A673 (cell line): ENCODE measurements around the gene TAGAP. TPM values are rescaled to one million over a fixed set of nuclear protein-coding genes. Genes with fewer than 3 reads are reported as not detected.
"Not testable (repeated sequence)": the region's sequence is repeated elsewhere in the genome, so short reads cannot be mapped to it uniquely, and the experiment has no call there.

Source experiments
- BruUV-seq: library from RNA; stranded (reverse); fragments of 400-500 nt; replicated peaks from 2 replicates; lab custom pipeline; 2021; lab: Mats Ljungman, UMichigan
- CTCF ChIA-PET: fragments of 300-600 bp; sonication (Branson Sonifier 250); formaldehyde crosslinking; loops from one replicate; lab custom pipeline; 2022; ENCODE audit warnings: antibody characterized with exemption; lab: Charles Lee
- POLR2A ChIA-PET: fragments of 300-600 bp; sonication (Branson Sonifier 250); formaldehyde crosslinking; loops from one replicate; lab custom pipeline; 2022; ENCODE audit warnings: antibody characterized with exemption; ENCODE audit not compliant: low non-redundant PET; lab: Charles Lee
- DNase-seq: peaks from one replicate; pipeline ENCODE4 v3.0.0-alpha.2; 2015; ENCODE audit warnings: low spot score
- H3K27ac ChIP-seq: fragments of 200-600 bp; sonication (generic); 2 replicates; pipeline ENCODE4 v1.5.1; 2016; ENCODE audit warnings: mixed run types, low read depth, mild to moderate bottlenecking, mixed read lengths, antibody characterized with exemption, low read length; ENCODE audit not compliant: poor library complexity, severe bottlenecking
- H3K27me3 ChIP-seq: fragments of 200-600 bp; sonication (generic); replicated peaks from 2 replicates; pipeline ENCODE4 v1.6.1; 2017; ENCODE audit warnings: mixed run types, low read depth, mild to moderate bottlenecking, mixed read lengths, antibody characterized with exemption, low read length; ENCODE audit not compliant: insufficient read depth, poor library complexity
- H3K36me3 ChIP-seq: fragments of 200-600 bp; sonication (generic); 2 replicates; pipeline ENCODE4 v1.6.1; 2016; ENCODE audit warnings: mixed run types, mild to moderate bottlenecking, mixed read lengths, antibody characterized with exemption, low read length; ENCODE audit not compliant: insufficient read depth, poor library complexity, severe bottlenecking
- H3K4me1 ChIP-seq: fragments of 200-600 bp; sonication (generic); 2 replicates; pipeline ENCODE4 v1.6.1; 2017; ENCODE audit warnings: mixed run types, mild to moderate bottlenecking, mixed read lengths, antibody characterized with exemption, low read length; ENCODE audit not compliant: insufficient read depth, poor library complexity, severe bottlenecking
- H3K4me3 ChIP-seq: fragments of 200-600 bp; sonication (generic); 2 replicates; pipeline ENCODE4 v1.5.1; 2016; ENCODE audit warnings: low read depth, mixed run types, mild to moderate bottlenecking, mixed read lengths, low read length; ENCODE audit not compliant: poor library complexity, severe bottlenecking
- H3K9me3 ChIP-seq: fragments of 200-600 bp; sonication (generic); 2 replicates; pipeline ENCODE4 v1.6.1; 2016; ENCODE audit warnings: mixed run types, low read depth, mild to moderate bottlenecking, mixed read lengths, antibody characterized with exemption, low read length; ENCODE audit not compliant: poor library complexity, severe bottlenecking
- CTCF ChIP-seq: fragments of 300-800, 200-600 bp; sonication (generic); conservative IDR thresholded peaks from 2 replicates; pipeline ENCODE4 v1.5.1; 2017; ENCODE audit warnings: low read depth, mild to moderate bottlenecking, antibody characterized with exemption, low read length, moderate library complexity, mixed read lengths
- EZH2 ChIP-seq: fragments of 200-600 bp; sonication (generic); IDR thresholded peaks from 2 replicates; pipeline ENCODE4 v1.6.1; 2017; ENCODE audit warnings: borderline replicate concordance, low read depth, mild to moderate bottlenecking, mixed read lengths, antibody characterized with exemption, low read length; ENCODE audit not compliant: poor library complexity, severe bottlenecking
- intact Hi-C: fragments of 100-400 bp; cut with micrococcal nuclease; formaldehyde crosslinking; loops from one replicate; pipeline ENCODE4 v1.10.0; 2022; ENCODE audit not compliant: unreplicated experiment
- total RNA-seq: library from RNA; stranded (reverse); gene quantifications from 2 replicates; pipeline ENCODE4 v1.2.3, GENCODE V29; 2021

Gene TAGAP
- total RNA-seq, 1 experiment from 2014 or later = not detected

GRCh38 chr6:159038914-159039884 lies 5.6 kb downstream of the TAGAP start:
- H3K27ac ChIP-seq = no peak overlapping the region
- POLR2A ChIA-PET = no interaction called here
- no TSS peak for BruUV-seq
- no peaks in the 10 kb centered on the region for H3K27me3 ChIP-seq
- intact Hi-C loops = no loop called here
- TF ChIP-seq CTCF (no peak), EZH2 (no peak)
- no peaks in the 10 kb centered on the region for H3K36me3 ChIP-seq
- no peak overlapping the region for H3K4me3 ChIP-seq
- no peaks in the 10 kb centered on the region for H3K4me1 ChIP-seq
- CTCF ChIA-PET = no interaction called here
- DNase-seq = no peak
- no peaks in the 10 kb centered on the region for H3K9me3 ChIP-seq

- POLR2A ChIA-PET, DNase-seq, intact Hi-C loops, H3K9me3 ChIP-seq, H3K36me3 ChIP-seq, H3K27ac ChIP-seq, CTCF ChIA-PET, BruUV-seq, H3K27me3 ChIP-seq, H3K4me3 ChIP-seq, H3K4me1 ChIP-seq: not testable (repeated sequence)
Observed at GRCh38 chr6:159038318-159038717, 6.5 kb downstream of the TAGAP start.

GRCh38 chr6:159037756-159038290 lies 7.0 kb downstream of the TAGAP start:
- TF ChIP-seq CTCF (no peak), EZH2 (no peak)
- no peak for DNase-seq
- Histone ChIP-seq H3K36me3 (no peaks in the 10 kb centered on the region), H3K9me3 (no peaks in the 10 kb centered on the region), H3K27me3 (no peaks in the 10 kb centered on the region), H3K27ac (no peak overlapping the region), H3K4me3 (no peak overlapping the region), H3K4me1 (no peaks in the 10 kb centered on the region)
- intact Hi-C loops = no loop called here
- ChIA-PET POLR2A (no interaction called here), CTCF (no interaction called here)
- no TSS peak for BruUV-seq
